CD4-positive, CD25-positive, alpha-beta regulatory T cell (primary cell): ENCODE measurements around the gene MAGEA8. TPM values are rescaled to one million over a fixed set of nuclear protein-coding genes. Genes with fewer than 3 reads are reported as not detected.
"Not testable (repeated sequence)": the region's sequence is repeated elsewhere in the genome, so short reads cannot be mapped to it uniquely, and the experiment has no call there.

Experiments
- ATAC-seq, 2 donors: fragments of 150-1000 bp; cut with Tn5 transposase; one replicate each; pipeline ENCODE4 v1.10.0; 2021; ENCODE audit warnings: low read depth in 2 of 2, moderate number of reproducible peaks in 2 of 2, moderate library complexity in 1 of 2
- DNase-seq, 3 donors: peaks; one replicate each; pipeline versions ENCODE4 v3.0.0 to v3.0.0-alpha.2; 2012 to 2022; ENCODE audit warnings: mixed read lengths in 1 of 3
- H3K27ac ChIP-seq: one replicate; pipeline ENCODE4 v1.7.0; 2013; ENCODE audit warnings: mild to moderate bottlenecking, low read length; ENCODE audit not compliant: insufficient read depth, poor library complexity, severe bottlenecking
- H3K27me3 ChIP-seq: one replicate; pipeline ENCODE4 v1.7.0; 2013; ENCODE audit warnings: low read length; ENCODE audit not compliant: control insufficient read depth, insufficient read depth
- H3K36me3 ChIP-seq: one replicate; pipeline ENCODE4 v1.7.0; 2013; ENCODE audit warnings: mild to moderate bottlenecking, low read length, moderate library complexity; ENCODE audit not compliant: control insufficient read depth, insufficient read depth
- H3K4me1 ChIP-seq: 2 replicates; pipeline ENCODE4 v1.7.0; 2013; ENCODE audit warnings: mild to moderate bottlenecking, low read length; ENCODE audit not compliant: insufficient read depth, control insufficient read depth, poor library complexity, severe bottlenecking
- H3K4me3 ChIP-seq: one replicate; pipeline ENCODE4 v1.7.0; 2013; ENCODE audit warnings: low read depth, mild to moderate bottlenecking, low read length, moderate library complexity
- H3K9me3 ChIP-seq, 2 experiments: 1 replicate in 1 of 2; 2 replicates in 1 of 2; pipeline ENCODE4 v1.7.0; 2013; ENCODE audit warnings: low read length in 2 of 2, mild to moderate bottlenecking in 1 of 2, moderate library complexity in 1 of 2; ENCODE audit not compliant: control insufficient read depth in 2 of 2
- H3K27ac Mint-ChIP-seq, 3 donors: one replicate each; pipeline ENCODE4 v1.8.0; 2020 to 2022; ENCODE audit warnings: mild to moderate bottlenecking in 3 of 3, mixed read lengths in 3 of 3, moderate library complexity in 2 of 3
- H3K27me3 Mint-ChIP-seq: one replicate; pipeline ENCODE4 v1.8.0; 2022; ENCODE audit warnings: mild to moderate bottlenecking, mixed read lengths
- H3K36me3 Mint-ChIP-seq: one replicate; pipeline ENCODE4 v1.8.0; 2020; ENCODE audit warnings: mixed read lengths
- H3K4me1 Mint-ChIP-seq, 4 donors: one replicate each; pipeline ENCODE4 v1.8.0; 2020 to 2022; ENCODE audit warnings: mixed read lengths in 4 of 4, mild to moderate bottlenecking in 1 of 4
- H3K4me3 Mint-ChIP-seq, 4 donors: one replicate each; pipeline ENCODE4 v1.8.0; 2020 to 2022; ENCODE audit warnings: mild to moderate bottlenecking in 4 of 4, mixed read lengths in 4 of 4, moderate library complexity in 3 of 4
- H3K9me3 Mint-ChIP-seq, 7 donors: one replicate each; pipeline ENCODE4 v1.8.0; 2020 to 2022; ENCODE audit warnings: mixed read lengths in 7 of 7, mild to moderate bottlenecking in 3 of 7, moderate library complexity in 2 of 7
- polyA plus RNA-seq, 4 donors: library from polyadenylated mRNA; unstranded; fragments of 300-500 nt; fragmentation: Illumina TruSeq; gene quantifications; one replicate each; pipeline ENCODE4 v1.2.3, GENCODE V29; 2021
- total RNA-seq: library from RNA; stranded (reverse); gene quantifications from one replicate; pipeline ENCODE4 v1.2.3, GENCODE V29; 2022

MAGEA8 gene
- total RNA-seq (not detected), polyA plus RNA-seq (not detected)

- Mint-ChIP-seq H3K27ac (no peak within 1 kb of the TSS), H3K9me3 (peaks cover 0 to 1% (median 0%) of the 10 kb centered on the region in 7 donors), H3K4me1 (no peaks in the 10 kb centered on the region), H3K36me3 (no peaks in the 10 kb centered on the region), H3K4me3 (no peak within 1 kb of the TSS), H3K27me3 (peaks cover 2% of the 10 kb centered on the region)
- Histone ChIP-seq H3K27me3 (peaks cover 2% of the 10 kb centered on the region), H3K36me3 (no peaks in the 10 kb centered on the region), H3K9me3 (no peaks in the 10 kb centered on the region), H3K4me1 (no peaks in the 10 kb centered on the region), H3K27ac (no peak within 1 kb of the TSS), H3K4me3 (no peak within 1 kb of the TSS)
- peak in 1 of 3 donors; percentile 15 for DNase-seq
- ATAC-seq = no peak
Measured at GRCh38 chrX:149881081-149881711, at the start of gene MAGEA8. MAGEA8 (plus strand) TSS chrX:149881183; CDS start chrX:149884273, 3,090 bp downstream.

- Mint-ChIP-seq H3K27ac (peak overlapping the region in 1 of 3 donors; percentile 48), H3K9me3 (peaks cover 0 to 3% (median 0%) of the 10 kb centered on the region in 7 donors)
- DNase-seq = no peak
Measured at GRCh38 chrX:149831473-149831872, 49.5 kb upstream of the MAGEA8 start.

DNA sequence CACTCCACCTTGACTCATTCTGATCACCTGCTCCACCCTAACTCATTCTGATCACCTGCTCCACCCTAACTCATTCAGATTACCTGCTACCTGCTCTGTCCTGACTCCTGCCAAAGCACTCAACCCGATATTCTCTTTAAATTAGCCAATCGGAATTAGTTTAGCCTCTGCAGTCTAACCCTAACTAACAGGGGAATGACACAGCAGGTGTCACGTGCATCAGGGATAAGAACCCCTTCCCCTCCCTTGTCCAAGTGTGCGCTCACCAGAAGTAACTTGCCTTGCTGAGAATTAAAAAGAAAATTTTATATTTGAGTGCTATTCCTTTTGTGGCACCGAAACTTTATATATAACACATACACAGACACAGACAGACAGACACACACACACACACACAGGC lies 44.3 kb upstream of the MAGEA8 start:
- H3K36me3 Mint-ChIP-seq, H3K9me3 Mint-ChIP-seq, H3K27me3 Mint-ChIP-seq, DNase-seq, H3K9me3 ChIP-seq, H3K27ac Mint-ChIP-seq, H3K4me3 ChIP-seq, H3K4me1 Mint-ChIP-seq, ATAC-seq, H3K4me3 Mint-ChIP-seq, H3K4me1 ChIP-seq, H3K27ac ChIP-seq, H3K27me3 ChIP-seq, H3K36me3 ChIP-seq: not testable (repeated sequence)

More at GRCh38 chrX:149831473-149831872, 49.5 kb upstream of the MAGEA8 start:
- no peak for ATAC-seq
- H3K36me3 ChIP-seq = no peaks in the 10 kb centered on the region
- H3K27me3 ChIP-seq = no peaks in the 10 kb centered on the region
- H3K9me3 ChIP-seq = no peaks in the 10 kb centered on the region
- H3K4me3 Mint-ChIP-seq = no peak overlapping the region
- H3K36me3 Mint-ChIP-seq = no peaks in the 10 kb centered on the region
- no peak overlapping the region for H3K27ac ChIP-seq
- no peaks in the 10 kb centered on the region for H3K4me1 ChIP-seq
- H3K4me1 Mint-ChIP-seq = peaks cover 0 to 13% (median 1%) of the 10 kb centered on the region in 4 donors
- no peak overlapping the region for H3K4me3 ChIP-seq
- H3K27me3 Mint-ChIP-seq = no peaks in the 10 kb centered on the region

DNA sequence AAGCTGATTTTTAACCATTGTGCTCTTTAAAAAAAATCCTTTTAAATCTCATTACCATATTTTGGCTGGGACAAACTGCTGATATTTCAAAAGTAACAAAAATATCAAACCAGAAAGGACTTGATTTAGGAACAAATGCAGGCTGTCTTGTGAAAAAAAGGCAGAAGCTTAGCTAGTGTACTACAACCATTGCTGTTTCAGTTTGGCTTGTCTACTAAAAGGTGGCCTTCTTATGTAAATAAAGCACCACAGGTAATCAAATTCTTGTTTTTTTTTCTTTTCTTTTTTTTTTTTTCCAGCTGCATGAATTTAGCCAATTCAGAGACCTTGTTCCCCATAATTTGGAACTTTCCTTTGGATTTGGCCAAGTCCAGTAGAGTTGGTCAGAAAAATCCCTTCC lies 43.8 kb upstream of the MAGEA8 start:
- Mint-ChIP-seq H3K36me3 (no peaks in the 10 kb centered on the region), H3K4me3 (no peak overlapping the region), H3K27ac (no peak overlapping the region), H3K27me3 (no peaks in the 10 kb centered on the region), H3K4me1 (no peaks in the 10 kb centered on the region), H3K9me3 (peaks cover 0 to 4% (median 0%) of the 10 kb centered on the region in 7 donors)
- Histone ChIP-seq H3K9me3 (no peaks in the 10 kb centered on the region), H3K27ac (no peak overlapping the region), H3K4me1 (no peaks in the 10 kb centered on the region), H3K36me3 (no peaks in the 10 kb centered on the region), H3K4me3 (no peak overlapping the region), H3K27me3 (no peaks in the 10 kb centered on the region)
- ATAC-seq (no peak), DNase-seq (no peak)

- H3K36me3 Mint-ChIP-seq = no peaks in the 10 kb centered on the region
- no peak for DNase-seq
- Histone ChIP-seq H3K4me1 (no peaks in the 10 kb centered on the region), H3K4me3 (no peak overlapping the region), H3K36me3 (no peaks in the 10 kb centered on the region), H3K27me3 (no peaks in the 10 kb centered on the region), H3K9me3 (no peaks in the 10 kb centered on the region), H3K27ac (no peak overlapping the region)
- no peak overlapping the region for H3K27ac Mint-ChIP-seq
- peaks cover 0 to 4% (median 0%) of the 10 kb centered on the region in 7 donors for H3K9me3 Mint-ChIP-seq
- H3K4me3 Mint-ChIP-seq = no peak overlapping the region
- no peaks in the 10 kb centered on the region for H3K27me3 Mint-ChIP-seq
- ATAC-seq = no peak
- H3K4me1 Mint-ChIP-seq = peaks cover 0 to under 1% (median 0%) of the 10 kb centered on the region in 4 donors
Measured at GRCh38 chrX:149837639-149838038, 43.3 kb upstream of the MAGEA8 start.

DNA sequence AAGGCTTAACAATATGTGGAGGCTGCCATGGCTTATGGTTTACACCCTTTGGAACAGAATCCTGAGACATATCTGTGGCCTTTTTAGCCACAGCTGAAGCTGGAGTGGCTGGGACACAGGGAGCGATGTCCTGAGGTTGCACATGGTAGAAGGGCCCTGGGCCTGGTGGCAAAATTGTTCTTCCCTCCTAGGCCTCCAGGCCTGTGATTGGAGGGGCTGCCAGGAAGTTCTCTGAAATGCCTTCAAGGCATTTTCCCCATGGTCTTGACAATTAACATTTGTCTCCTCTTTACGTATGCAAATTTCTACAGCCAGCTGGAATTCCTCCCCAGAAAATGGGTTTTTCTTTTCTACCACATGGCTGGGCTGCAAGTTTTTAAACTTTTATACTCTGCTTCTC lies 39.1 kb upstream of the MAGEA8 start:
- Mint-ChIP-seq H3K9me3 (peaks cover 0 to 4% (median 0%) of the 10 kb centered on the region in 7 donors), H3K27ac (no peak overlapping the region), H3K4me3 (no peak overlapping the region), H3K4me1 (peaks cover 0 to 4% (median 0%) of the 10 kb centered on the region in 4 donors), H3K27me3 (peaks cover 12% of the 10 kb centered on the region), H3K36me3 (no peaks in the 10 kb centered on the region)
- no peak overlapping the region for H3K4me3 ChIP-seq
- ATAC-seq (no peak), DNase-seq (no peak)
- no peaks in the 10 kb centered on the region for H3K9me3 ChIP-seq
- no peaks in the 10 kb centered on the region for H3K4me1 ChIP-seq
- H3K36me3 ChIP-seq = no peaks in the 10 kb centered on the region
- no peak overlapping the region for H3K27ac ChIP-seq
- H3K27me3 ChIP-seq = no peaks in the 10 kb centered on the region

- ATAC-seq (no peak), DNase-seq (no peak)
- H3K9me3 ChIP-seq = no peaks in the 10 kb centered on the region
- no peaks in the 10 kb centered on the region for H3K36me3 ChIP-seq
- no peak overlapping the region for H3K27ac ChIP-seq
- H3K27me3 ChIP-seq = no peaks in the 10 kb centered on the region
- Mint-ChIP-seq H3K27ac (no peak overlapping the region), H3K9me3 (no peaks in the 10 kb centered on the region), H3K36me3 (no peaks in the 10 kb centered on the region), H3K4me1 (peaks cover 0 to 4% (median 0%) of the 10 kb centered on the region in 4 donors), H3K27me3 (peaks cover 12% of the 10 kb centered on the region), H3K4me3 (no peak overlapping the region)
- H3K4me1 ChIP-seq = no peaks in the 10 kb centered on the region
- H3K4me3 ChIP-seq = no peak overlapping the region
Measured at GRCh38 chrX:149845385-149845784, 35.6 kb upstream of the MAGEA8 start.

DNA sequence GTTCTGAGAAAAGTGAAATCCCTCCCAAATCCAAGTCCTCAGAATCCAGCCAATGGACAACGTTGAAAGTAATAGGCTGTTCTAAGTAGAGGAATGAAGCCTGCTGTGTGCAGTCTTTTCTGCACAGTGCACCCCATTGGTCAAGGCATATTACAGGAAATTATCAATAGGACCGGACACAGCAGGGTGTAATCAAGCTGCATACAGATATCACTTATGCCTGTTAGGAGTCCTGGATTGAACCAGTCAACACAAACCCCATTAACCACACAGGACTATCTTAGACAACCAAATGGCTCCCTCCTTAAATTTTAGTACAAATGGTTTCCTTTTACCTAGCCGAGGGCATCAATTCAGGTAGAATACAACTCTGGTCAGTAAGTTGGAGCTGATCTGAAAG lies 34.2 kb upstream of the MAGEA8 start:
- Mint-ChIP-seq H3K27ac (no peak overlapping the region), H3K4me1 (peaks cover 0 to 4% (median 0%) of the 10 kb centered on the region in 4 donors), H3K36me3 (no peaks in the 10 kb centered on the region), H3K27me3 (peaks cover 12% of the 10 kb centered on the region), H3K4me3 (no peak overlapping the region), H3K9me3 (no peaks in the 10 kb centered on the region)
- ATAC-seq (no peak), DNase-seq (no peak)
- Histone ChIP-seq H3K27ac (no peak overlapping the region), H3K4me3 (no peak overlapping the region), H3K9me3 (no peaks in the 10 kb centered on the region), H3K36me3 (no peaks in the 10 kb centered on the region), H3K4me1 (no peaks in the 10 kb centered on the region), H3K27me3 (no peaks in the 10 kb centered on the region)
